Thyroid gland (tissue), 4 donors: Measurements from ENCODE around the gene TRPM4. TPM values are rescaled to one million over a fixed set of nuclear protein-coding genes. Genes with fewer than 3 reads are reported as not detected.
"Not testable (repeated sequence)": the region's sequence is repeated elsewhere in the genome, so short reads cannot be mapped to it uniquely, and the experiment has no call there.

ENCODE experiments used
- DNase-seq, 2 donors: peaks; one replicate each; pipeline ENCODE4 v3.0.0-alpha.2; 2019
- H3K27ac ChIP-seq, 3 donors: fragments of 200-600 bp; sonication (generic); 1 replicate in 2 of 3; 2 replicates in 1 of 3; pipeline ENCODE4 v1.5.1; 2016 to 2019; ENCODE audit warnings: mild to moderate bottlenecking in 1 of 3, moderate library complexity in 1 of 3
- H3K27me3 ChIP-seq: fragments of 200-600 bp; sonication (generic); one replicate; pipeline ENCODE4 v1.5.1; 2019
- H3K36me3 ChIP-seq, 2 donors: fragments of 200-600 bp; sonication (generic); one replicate each; pipeline ENCODE4 v1.5.1; 2016 to 2019
- H3K4me1 ChIP-seq, 2 donors: fragments of 200-600 bp; sonication (generic); one replicate each; pipeline ENCODE4 v1.5.1; 2017 to 2019
- H3K4me3 ChIP-seq, 3 donors: fragments of 200-600 bp; sonication (generic); replicated peaks in 1 of 3; 1 replicate in 2 of 3; 2 replicates in 1 of 3; pipeline ENCODE4 v1.5.1; 2016; ENCODE audit warnings: mild to moderate bottlenecking in 1 of 3
- H3K9me3 ChIP-seq: fragments of 200-600 bp; sonication (generic); one replicate; pipeline ENCODE4 v1.5.1; 2017
- POLR2A ChIP-seq, 2 donors: fragments of 450-650 bp; IDR thresholded peaks; one replicate each; pipeline ENCODE4 v1.6.1; 2017; ENCODE audit warnings: antibody characterized with exemption in 2 of 2, mild to moderate bottlenecking in 2 of 2, moderate library complexity in 1 of 2
- WGBS, 2 donors: methylation state at CpG; one replicate each; pipeline ENCODE4 v1.1.5; 2017; 5-methylcytosine and 5-hydroxymethylcytosine counted together
- intact Hi-C: fragments of 100-400 bp; cut with DNase I; formaldehyde crosslinking; loops from one replicate; pipeline ENCODE4 v1.15.1; 2023
- total RNA-seq, 4 donors: library from RNA; depleted of rRNA; stranded (reverse); fragments of >200 nt; gene quantifications; one replicate each; pipeline ENCODE4 v1.2.3, GENCODE V29; 2016
- TF ChIP-seq, protein P1 (sequence below), 6 experiments: fragments of 200-600 bp in 3 of 6; fragments of 450-650 bp in 3 of 6; sonication (generic) in 3 of 6; IDR thresholded peaks; one replicate each; pipeline ENCODE4 v1.5.1; 2016 to 2019; ENCODE audit warnings: antibody characterized with exemption in 6 of 6, mild to moderate bottlenecking in 2 of 6, inconsistent platforms in 1 of 6, moderate library complexity in 1 of 6

Gene TRPM4
- total RNA-seq, 4 donors from 2014 or later = 18.4 to 36.4 (median 26.1) TPM

- intact Hi-C loops = loop anchor here (5.0 kb wide), 1 partner anchor 44 kb away; no protein-coding TSS in a partner anchor
Observed at GRCh38 chr19:49196527-49197240, 39.1 kb downstream of the TRPM4 start.

DNA sequence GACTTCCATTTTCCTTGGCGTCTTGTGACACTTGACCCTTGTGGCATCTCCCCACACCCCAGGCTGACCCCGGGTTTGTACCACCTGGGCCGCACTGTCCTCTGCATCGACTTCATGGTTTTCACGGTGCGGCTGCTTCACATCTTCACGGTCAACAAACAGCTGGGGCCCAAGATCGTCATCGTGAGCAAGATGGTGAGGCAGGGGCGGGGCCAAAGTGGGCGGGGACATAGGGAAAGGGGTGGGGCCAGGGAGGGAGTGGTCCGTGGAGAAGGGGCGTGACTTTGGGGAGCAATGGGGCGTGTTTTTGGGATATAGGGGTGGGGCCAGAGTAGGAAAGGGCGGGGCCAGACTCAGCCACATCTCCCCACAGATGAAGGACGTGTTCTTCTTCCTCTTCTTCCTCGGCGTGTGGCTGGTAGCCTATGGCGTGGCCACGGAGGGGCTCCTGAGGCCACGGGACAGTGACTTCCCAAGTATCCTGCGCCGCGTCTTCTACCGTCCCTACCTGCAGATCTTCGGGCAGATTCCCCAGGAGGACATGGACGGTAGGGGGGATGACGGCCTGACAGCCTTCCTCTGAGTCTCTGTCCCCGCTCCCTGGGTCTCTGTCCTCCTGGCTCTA lies 42.8 kb downstream of the TRPM4 start:
- H3K4me1 ChIP-seq = peaks cover 6 to 9% of the 10 kb centered on the region in 2 donors
- WGBS, 2 donors = 91 to 94% methylated on average over 29 of the region's 29 CpGs
- DNase-seq = no peak
- intact Hi-C loops = no loop called here
- no peak overlapping the region for H3K4me3 ChIP-seq
- H3K9me3 ChIP-seq = no peaks in the 10 kb centered on the region
- H3K27ac ChIP-seq = no peak overlapping the region
- TF ChIP-seq POLR2A (IDR thresholded peaks at IDR 0.05) = no peak
- TF ChIP-seq, protein P1, sequence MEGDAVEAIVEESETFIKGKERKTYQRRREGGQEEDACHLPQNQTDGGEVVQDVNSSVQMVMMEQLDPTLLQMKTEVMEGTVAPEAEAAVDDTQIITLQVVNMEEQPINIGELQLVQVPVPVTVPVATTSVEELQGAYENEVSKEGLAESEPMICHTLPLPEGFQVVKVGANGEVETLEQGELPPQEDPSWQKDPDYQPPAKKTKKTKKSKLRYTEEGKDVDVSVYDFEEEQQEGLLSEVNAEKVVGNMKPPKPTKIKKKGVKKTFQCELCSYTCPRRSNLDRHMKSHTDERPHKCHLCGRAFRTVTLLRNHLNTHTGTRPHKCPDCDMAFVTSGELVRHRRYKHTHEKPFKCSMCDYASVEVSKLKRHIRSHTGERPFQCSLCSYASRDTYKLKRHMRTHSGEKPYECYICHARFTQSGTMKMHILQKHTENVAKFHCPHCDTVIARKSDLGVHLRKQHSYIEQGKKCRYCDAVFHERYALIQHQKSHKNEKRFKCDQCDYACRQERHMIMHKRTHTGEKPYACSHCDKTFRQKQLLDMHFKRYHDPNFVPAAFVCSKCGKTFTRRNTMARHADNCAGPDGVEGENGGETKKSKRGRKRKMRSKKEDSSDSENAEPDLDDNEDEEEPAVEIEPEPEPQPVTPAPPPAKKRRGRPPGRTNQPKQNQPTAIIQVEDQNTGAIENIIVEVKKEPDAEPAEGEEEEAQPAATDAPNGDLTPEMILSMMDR (IDR thresholded peaks at IDR 0.05) = no peak
- H3K27me3 ChIP-seq = no peaks in the 10 kb centered on the region
- peaks cover 15 to 17% of the 10 kb centered on the region in 2 donors for H3K36me3 ChIP-seq

More at GRCh38 chr19:49196527-49197240, 39.1 kb downstream of the TRPM4 start:
- Histone ChIP-seq H3K27me3 (no peaks in the 10 kb centered on the region), H3K4me3 (peak overlapping the region in 1 of 3 donors; percentile 24), H3K36me3 (peaks cover 2 to 9% of the 10 kb centered on the region in 2 donors), H3K9me3 (no peaks in the 10 kb centered on the region), H3K27ac (peak overlapping the region in 2 of 3 donors; percentile 73 to 81), H3K4me1 (peaks cover 6 to 9% of the 10 kb centered on the region in 2 donors)
- peak; percentile 89 to 90 for DNase-seq
- peak in 1 of 2 donors; percentile 37 for TF ChIP-seq POLR2A (IDR thresholded peaks at IDR 0.05)
- TF ChIP-seq, protein P1 (IDR thresholded peaks at IDR 0.05) = peak in 1 of 6 experiments; percentile 37
- WGBS, 2 donors = 37 to 40% methylated on average over 27 to 28 of the region's 40 CpGs

DNA sequence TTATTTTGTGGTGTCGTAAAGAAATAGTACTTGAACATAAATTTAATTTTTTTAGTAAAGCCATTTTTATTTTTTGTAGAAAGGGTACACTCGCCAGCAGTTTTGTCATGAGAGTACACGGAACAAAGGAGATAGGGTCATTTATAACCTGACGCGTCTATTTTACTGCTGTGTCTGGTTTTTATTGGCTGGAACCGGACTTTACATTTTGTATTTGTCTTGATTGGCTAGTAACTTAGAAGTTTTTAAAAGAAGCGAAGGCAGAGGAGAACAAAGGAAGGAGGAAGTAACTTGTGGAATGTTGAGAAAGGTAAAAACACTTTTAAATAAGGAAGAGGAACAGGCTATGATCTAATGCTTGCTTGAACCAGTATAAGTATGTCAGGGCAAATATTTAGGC lies 43.5 kb downstream of the TRPM4 start:
- Histone ChIP-seq H3K4me1 (peaks cover 6 to 9% of the 10 kb centered on the region in 2 donors), H3K9me3 (no peaks in the 10 kb centered on the region), H3K27me3 (no peaks in the 10 kb centered on the region), H3K36me3 (peaks cover 15 to 17% of the 10 kb centered on the region in 2 donors), H3K4me3 (no peak overlapping the region), H3K27ac (no peak overlapping the region)
- TF ChIP-seq, protein P1 (IDR thresholded peaks at IDR 0.05) = no peak
- no peak for DNase-seq
- intact Hi-C loops = no loop called here
- 96% methylated on average over 7 of the region's 7 CpGs for WGBS, 2 donors

- no peak for DNase-seq
- intact Hi-C loops = no loop called here
- no peak overlapping the region for H3K27ac ChIP-seq
- H3K4me1 ChIP-seq = peaks cover 7% of the 10 kb centered on the region in 2 donors
- no peaks in the 10 kb centered on the region for H3K9me3 ChIP-seq
- peaks cover 15 to 17% of the 10 kb centered on the region in 2 donors for H3K36me3 ChIP-seq
- 90% methylated on average over 7 of the region's 7 CpGs for WGBS, 2 donors
- H3K4me3 ChIP-seq = no peak overlapping the region
- H3K27me3 ChIP-seq = no peaks in the 10 kb centered on the region
- TF ChIP-seq, protein P1 (IDR thresholded peaks at IDR 0.05) = no peak
- TF ChIP-seq POLR2A (IDR thresholded peaks at IDR 0.05) = no peak
Observed at GRCh38 chr19:49205114-49205513, 47.5 kb downstream of the TRPM4 start.

GRCh38 chr19:49209502-49209901 lies 51.9 kb downstream of the TRPM4 start:
- intact Hi-C loops = not testable (repeated sequence)

More at GRCh38 chr19:49209502-49209901, 51.9 kb downstream of the TRPM4 start:
- not testable (repeated sequence) for H3K27ac ChIP-seq, H3K4me1 ChIP-seq, H3K36me3 ChIP-seq, H3K9me3 ChIP-seq, DNase-seq, H3K27me3 ChIP-seq, H3K4me3 ChIP-seq
- WGBS, 2 donors = 90 to 97% methylated on average over 4 of the region's 4 CpGs
